Stimulated activated CD4-positive, alpha-beta T cell treated with anti-CD3 and anti-CD28 coated beads, Interleukin-2, amount 100 ng/mL, for 24 hours (primary cell): Measurements from ENCODE around the gene LDLR.
"Not testable (repeated sequence)": the region's sequence is repeated elsewhere in the genome, so short reads cannot be mapped to it uniquely, and the experiment has no call there.

Experiments
- DNase-seq, 2 donors: peaks; one replicate each; pipeline ENCODE4 v3.0.0-alpha.2; 2020

Gene LDLR

DNA sequence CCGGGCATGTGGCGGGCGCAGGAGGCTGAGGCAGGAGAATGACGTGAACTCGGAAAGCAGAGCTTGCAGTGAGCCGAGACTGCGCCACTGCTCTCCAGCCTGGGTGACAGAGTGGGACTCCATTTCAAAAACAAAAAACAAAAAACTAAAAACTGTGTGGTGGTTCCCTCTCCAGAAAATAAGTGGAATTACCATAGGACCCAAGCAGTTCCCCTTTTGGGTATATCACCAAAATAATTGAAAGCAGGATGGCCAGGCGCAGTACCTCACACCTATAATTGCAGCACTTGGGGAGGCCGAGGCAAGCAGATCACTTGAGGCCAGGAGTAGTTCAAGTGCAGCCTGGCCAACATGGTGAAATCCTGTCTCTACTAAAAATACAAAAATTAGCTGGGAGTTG, 15.7 kb upstream of the LDLR start:
- no peak for DNase-seq

DNA sequence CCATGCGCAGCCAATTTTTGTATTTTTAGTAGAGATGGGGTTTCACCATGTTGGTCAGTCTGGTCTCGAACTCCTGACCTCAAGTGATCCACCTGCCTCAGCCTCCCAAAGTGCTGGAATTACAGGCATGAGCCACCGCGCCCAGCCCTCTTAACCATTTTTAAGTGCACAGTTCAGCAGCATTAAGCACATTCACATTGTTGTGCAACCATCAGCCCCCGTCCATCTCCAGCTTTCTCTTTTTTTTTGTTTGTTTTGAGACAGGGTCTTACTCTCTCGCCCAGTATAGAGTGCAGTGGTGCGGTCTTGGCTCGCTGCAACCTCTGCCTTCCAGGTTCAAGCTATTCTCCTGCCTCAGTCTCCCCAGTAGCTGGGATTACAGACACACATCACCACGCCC, 12.5 kb upstream of the LDLR start:
- DNase-seq = not testable (repeated sequence)

DNA sequence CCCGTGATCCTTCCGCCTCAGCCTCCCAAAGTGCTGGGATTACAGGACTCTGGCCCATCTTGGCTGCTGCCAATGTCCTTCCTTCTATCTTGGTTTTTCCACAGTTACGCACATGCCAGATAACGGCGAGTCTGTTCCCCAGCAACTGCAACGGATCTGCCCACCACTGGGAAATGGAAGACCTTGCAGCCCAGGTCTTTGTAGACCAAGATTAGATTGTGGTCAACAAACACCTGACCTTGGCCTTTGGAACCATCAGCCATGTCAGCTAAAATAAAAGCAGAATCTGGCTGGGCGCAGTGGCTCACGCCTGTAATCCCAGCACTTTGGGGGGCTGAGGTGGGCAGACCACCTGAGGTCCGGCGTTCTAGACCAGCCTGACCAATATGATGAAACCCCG, 10.4 kb upstream of the LDLR start:
- no peak for DNase-seq

DNA sequence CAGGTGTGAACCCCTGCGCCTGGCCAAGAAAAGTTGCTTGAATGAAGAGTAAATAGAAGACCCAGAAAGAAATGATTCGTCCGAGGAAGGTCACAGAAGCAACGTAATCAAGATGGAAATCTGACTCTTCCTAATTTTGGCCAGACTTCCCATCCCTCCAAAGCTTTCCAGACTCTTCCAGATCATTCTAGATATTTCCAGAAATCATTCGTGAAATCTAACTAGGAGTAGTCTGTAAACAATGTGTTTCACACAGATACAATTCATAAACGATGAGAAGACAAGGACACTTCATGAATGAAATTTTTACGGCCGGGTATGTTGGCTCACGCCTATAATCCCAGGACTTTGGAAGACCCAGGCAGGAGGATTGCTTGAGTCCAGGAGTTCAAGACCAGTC, 9.3 kb upstream of the LDLR start:
- DNase-seq = no peak

DNA sequence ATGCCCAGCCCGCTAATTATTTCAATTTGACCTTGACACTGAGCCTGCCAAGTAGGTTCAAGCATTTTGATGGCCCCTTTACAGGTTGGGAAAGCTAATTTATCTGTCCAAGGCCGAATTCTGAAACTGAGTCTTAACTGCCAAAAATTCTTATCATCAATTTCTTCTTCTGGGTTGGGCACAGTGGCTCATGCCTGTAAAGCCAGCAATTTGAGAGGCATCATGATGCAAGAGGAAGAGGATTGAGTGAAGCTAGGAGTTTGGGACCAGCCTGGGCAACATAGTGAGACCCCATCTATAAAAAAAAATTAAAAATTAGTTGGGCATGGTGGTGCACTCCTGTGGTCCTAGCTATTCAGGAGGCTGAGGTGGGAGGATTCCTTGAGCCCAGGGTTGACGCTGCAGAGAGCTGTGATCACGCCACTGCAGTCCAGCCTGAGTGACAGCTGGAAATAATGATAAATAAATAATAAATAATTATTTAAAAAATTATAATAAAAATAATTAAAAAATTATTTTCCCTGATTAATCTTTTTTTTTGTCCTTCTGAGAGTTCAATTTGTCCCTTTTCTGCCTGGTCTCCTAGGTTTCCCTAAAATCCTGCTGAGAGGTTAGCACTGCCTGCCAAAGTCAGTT, 1.3 kb upstream of the LDLR start:
- no peak for DNase-seq

DNA sequence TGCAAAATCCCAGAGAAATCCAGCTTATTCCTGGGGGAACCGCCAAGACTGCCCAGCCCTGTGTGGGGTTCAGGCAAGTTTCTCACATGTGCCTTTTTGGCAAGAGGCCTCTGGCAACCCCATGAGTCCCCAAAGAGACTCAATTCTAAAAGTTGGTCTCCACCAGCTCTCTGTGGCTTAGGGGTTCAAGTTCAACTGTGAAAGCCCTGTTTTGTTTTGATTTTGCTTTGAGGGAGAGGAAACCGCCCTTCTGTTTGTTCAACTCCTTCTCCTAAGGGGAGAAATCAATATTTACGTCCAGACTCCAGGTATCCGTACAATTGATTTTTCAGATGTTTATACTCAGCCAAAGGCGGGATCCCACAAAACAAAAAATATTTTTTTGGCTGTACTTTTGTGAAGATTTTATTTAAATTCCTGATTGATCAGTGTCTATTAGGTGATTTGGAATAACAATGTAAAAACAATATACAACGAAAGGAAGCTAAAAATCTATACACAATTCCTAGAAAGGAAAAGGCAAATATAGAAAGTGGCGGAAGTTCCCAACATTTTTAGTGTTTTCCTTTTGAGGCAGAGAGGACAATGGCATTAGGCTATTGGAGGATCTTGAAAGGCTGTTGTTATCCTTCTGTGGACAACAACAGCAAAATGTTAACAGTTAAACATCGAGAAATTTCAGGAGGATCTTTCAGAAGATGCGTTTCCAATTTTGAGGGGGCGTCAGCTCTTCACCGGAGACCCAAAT, 583 bp upstream of the LDLR start:
- no peak for DNase-seq

DNA sequence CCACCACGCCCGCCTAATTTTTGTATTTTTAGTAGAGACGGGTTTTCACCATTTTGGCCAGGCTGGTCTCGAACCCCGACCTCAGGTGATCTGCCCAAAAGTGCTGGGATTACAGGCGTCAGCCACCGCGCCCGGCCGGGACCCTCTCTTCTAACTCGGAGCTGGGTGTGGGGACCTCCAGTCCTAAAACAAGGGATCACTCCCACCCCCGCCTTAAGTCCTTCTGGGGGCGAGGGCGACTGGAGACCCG, 676 bp downstream of the LDLR start:
- peak in 1 of 2 donors; percentile 63 for DNase-seq

DNA sequence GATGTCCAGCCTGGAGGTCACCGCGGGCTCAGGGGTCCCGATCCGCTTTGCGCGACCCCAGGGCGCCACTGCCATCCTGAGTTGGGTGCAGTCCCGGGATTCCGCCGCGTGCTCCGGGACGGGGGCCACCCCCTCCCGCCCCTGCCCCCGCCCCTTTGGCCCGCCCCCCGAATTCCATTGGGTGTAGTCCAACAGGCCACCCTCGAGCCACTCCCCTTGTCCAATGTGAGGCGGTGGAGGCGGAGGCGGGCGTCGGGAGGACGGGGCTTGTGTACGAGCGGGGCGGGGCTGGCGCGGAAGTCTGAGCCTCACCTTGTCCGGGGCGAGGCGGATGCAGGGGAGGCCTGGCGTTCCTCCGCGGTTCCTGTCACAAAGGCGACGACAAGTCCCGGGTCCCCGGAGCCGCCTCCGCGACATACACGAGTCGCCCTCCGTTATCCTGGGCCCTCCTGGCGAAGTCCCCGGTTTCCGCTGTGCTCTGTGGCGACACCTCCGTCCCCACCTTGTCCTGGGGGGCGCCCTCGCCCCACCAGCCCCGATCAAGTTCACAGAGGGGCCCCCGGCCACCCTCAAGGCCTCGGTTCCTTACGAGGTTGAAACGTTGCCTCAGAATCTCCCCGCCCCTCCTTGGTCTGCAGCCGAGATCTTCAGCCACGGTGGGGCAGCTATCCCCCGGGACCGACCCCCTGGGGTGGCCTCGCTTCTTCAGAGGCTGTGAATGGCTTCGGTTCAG, 1.2 kb downstream of the LDLR start:
- DNase-seq = peak; percentile 98

DNA sequence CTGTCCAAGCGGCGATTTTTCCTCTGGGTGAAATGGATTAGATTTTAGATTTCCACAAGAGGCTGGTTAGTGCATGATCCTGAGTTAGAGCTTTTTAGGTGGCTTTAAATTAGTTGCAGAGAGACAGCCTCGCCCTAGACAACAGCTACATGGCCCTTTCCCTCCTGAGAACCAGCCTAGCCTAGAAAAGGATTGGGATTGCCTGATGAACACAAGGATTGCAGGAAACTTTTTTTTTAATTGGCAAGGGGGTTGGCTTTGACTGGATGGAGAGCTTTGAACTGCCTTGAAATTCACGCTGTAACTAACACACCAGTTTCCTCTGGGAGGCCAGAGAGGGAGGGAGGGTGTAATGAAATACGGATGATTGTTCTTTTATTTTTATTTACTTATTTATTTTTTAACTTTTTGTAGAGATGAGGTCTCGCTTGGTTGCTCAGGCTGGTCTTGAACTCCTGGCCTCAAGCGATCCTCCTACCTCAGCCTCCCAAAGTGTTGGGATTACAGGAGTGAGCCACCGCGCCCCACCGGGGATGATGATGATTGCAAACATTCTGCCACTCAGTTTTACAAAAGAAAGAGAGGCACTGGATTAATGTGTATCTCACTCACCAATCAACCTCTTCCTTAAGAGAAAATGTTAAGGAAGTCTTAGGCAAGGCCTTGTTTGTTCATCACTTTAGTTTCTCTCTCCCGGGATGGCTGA, 1.9 kb downstream of the LDLR start:
- no peak for DNase-seq

DNA sequence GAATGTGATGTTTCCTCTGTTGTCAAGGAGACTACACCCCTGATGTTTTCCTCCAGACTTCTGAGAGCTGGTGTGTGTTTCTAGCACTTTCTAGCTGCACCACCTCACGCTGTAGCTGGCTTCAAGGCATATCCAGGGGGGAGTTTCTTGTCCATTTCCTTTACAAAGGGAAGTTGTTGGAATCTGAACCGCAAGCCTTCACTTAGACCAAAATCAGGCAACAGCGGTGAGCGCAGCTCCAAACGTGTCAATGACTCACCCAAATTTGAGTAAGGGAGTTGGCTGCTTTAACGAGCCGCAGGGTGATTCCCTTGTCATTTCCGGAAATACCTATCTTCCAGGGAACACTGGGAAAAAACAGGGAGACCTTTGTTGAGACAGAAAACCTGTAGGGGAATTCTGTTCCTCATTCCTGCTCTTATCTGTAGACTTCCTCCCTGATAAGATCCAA, 2.5 kb downstream of the LDLR start:
- DNase-seq = peak; percentile 48 to 57

DNA sequence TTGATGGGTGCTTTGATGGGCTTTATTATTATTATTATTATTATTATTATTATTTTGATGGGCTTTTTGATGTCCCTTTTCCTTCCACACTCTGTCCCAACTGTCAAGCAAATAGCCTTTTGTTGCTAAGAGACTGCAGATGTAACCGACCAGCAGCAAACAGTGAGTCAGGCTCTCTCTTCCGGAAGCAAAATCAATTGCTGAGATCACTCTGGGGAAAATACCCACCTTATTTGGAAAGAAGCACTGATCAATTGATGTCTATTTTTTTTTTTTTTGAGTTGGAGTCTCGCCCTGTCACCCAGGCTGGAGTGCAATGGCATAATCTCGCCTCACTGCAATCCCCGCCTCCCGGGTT, 2.9 kb downstream of the LDLR start:
- DNase-seq = peak; percentile 26 to 43

DNA sequence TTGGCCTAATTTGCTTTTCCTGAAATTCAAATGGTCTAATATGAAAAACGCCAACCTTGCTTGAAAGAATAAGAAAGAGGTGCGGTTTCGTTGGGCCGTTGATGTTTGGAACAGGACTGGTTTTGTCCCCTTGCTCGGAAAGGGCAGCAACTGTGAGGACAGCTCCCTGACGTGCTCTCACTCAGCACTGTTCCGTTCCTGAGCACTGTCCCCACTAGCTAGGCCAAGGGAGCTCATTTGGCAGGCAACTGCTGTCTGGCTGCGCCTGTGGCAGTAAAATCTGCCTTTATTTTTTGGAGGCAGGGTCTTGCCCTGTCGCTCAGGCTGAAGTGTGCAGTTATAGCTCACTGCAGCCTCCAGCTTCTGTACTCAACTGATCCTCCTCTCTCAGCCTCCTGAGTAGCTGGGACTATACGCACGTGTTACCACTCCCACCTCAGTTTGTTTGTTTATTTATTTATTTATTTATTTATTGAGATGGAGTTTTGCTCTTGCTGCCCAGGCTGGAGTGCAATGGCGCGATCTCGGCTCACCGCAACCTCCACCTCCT, 4.5 kb downstream of the LDLR start:
- no peak for DNase-seq

DNA sequence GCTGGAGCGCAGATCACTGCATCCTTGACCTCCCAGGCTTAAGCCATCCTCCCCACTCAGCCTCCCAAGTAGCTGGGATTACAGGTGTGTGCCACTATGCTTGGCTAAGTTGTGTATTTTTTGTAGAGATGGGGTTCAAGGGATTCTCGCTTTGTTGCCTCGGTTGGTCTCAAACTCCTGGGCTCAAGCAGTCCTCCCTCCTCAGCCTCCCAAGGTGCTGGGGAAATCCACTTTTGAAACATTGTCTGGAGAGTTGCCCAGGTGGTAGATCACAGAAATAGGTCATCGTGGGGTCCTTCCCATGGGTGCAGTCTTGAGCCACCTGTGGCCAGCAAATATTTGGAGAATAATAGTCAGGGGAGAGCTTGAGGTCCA, 5.2 kb downstream of the LDLR start:
- no peak for DNase-seq

DNA sequence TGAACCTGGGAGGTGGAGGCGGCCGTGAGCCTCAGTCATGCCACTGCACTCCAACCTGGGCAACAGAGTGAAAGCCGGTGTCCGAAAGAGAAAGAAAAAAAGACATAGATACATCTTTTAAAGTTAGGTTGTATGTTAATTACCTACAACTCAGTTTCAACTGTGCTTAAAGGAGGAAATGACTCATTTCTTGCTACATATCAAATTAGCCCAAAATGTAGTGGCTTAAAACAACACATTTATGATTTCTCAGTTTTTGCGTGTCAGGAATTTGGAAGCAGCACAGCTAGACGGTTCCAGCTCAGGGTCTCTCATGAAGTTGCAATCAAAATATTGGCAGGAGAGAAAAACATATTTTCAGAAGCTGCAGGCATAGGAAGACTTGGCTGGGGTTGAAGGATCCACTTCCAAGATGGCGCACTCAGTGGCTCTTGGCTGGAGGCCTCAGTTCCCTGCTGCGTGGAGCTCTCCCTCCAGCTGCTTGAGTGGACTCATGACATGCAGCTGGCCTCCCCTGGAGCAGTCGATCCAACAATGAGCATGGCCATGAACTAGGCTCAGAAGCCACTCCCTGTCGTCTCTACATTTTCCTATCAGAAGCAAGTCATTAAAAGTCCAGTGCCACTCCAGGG, 7.1 kb downstream of the LDLR start:
- peak; percentile 30 to 39 for DNase-seq

DNA sequence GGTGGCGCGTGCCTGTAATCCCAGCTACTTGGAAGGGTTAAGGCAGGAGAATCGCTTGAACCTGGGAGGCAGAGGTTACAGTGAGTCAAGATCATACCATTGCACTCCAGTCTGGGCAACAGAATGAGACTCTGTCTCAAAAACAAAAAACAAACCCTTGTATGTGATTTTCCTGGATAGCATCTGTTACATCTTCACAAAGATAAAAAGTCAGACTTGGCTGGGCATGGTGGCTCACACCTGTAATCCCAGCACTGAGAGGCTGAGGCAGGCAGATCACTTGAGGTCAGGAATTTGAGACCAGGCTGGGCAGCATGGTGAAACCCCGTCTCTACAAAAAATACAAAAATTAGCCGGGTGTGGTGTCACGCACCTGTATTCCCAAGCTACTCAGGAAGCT, 8.1 kb downstream of the LDLR start:
- DNase-seq = not testable (repeated sequence)

DNA sequence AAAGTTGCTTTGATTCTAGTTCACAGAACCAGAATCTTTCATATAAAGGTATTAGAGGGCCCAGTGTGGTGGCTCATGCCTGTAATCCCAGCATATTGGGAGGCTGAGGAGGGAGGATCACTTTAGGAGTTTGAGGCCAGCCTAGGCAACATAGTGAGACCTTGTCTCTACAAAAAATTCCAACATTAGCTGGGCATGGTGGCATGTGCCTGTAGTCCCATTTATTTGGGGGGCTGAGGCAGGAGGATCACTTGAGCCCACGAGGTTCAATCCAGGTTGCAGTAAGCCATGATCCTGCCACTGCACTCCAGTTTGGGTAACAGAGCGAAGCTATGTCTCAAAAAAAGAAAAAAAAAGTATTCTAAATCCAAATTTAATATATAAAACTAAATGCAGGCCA, 9.1 kb downstream of the LDLR start:
- DNase-seq = no peak

DNA sequence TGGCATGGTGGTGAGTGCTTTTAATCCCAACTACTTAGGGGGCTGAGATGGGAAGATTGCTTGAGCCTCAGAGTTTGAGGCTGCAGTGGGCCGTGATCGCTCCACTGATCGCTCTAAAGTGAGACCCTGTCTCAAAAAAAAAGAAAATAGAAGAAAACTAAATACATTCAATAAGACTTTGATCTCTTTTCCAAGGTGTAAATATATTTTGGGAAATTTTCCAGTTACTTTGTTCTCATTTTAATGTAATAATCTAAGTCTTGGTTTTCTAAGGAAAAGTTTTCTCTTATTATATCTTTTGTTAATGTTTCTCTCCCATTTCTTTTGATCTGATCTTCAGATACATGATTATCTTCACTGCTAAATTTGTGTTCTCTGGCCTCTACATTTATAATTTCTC, 9.6 kb downstream of the LDLR start:
- no peak for DNase-seq

DNA sequence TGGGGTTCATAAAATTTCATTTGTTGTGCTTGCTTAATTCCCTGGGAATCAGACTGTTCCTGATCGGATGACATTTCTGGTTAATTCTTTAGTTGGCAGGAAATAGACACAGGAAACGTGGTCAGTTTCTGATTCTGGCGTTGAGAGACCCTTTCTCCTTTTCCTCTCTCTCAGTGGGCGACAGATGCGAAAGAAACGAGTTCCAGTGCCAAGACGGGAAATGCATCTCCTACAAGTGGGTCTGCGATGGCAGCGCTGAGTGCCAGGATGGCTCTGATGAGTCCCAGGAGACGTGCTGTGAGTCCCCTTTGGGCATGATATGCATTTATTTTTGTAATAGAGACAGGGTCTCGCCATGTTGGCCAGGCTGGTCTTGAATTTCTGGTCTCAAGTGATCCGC, 10.8 kb downstream of the LDLR start:
- no peak for DNase-seq

DNA sequence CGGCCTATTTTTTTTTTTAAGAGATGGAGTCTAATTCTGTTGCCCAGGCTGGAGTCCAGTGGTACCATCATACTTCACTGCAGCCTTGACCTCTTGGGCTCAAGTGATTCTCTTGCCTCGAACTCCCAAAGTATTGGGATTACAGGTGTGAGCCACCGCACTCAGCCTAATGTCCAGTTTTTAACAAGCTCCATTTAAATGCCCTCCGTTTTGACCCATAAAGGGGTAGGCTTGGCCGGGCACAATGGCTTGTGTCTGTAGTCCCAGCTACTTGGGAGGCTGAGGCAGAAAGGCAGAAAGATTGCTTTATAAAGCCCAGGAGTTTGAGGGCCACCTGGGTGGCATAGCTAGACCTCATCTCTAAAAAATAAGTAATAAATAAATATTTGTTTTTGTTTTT, 11.8 kb downstream of the LDLR start:
- no peak for DNase-seq

DNA sequence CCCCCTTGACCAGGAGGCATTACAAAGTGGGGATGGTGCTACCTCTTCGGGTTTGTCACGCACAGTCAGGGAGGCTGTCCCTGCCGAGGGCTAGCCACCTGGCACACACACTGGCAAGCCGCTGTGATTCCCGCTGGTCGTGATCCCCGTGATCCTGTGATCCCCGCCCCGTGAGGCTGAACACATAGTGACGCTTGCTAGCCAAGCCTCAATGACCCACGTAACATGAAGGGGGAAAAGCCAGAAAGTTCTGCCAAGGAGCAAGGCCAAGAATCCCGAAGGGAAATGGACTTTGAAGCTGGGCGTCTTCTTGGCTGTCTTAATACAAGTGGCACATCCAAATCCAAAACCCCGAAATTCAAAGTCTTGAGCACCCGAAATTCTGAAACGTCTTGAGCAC, 13.7 kb downstream of the LDLR start:
- no peak for DNase-seq

DNA sequence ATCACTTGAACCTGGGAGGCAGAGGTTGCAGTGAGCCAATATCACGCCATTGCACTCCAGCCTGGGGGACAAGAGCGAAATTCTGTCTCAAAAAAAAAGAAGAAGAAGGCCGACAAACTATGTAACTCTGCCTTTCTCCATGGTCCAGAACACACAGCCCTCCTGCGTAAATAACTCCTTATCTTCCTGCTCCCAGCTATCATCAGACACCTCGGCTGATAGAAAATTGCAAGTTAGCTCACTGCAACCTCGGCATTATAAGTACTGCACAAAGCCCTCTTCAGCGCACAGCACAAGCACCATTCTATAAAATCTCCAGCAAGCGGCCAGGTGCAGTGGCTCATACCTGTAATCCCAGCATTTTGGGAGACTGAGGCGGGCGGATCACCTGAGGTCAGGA, 14.4 kb downstream of the LDLR start:
- DNase-seq = not testable (repeated sequence)

DNA sequence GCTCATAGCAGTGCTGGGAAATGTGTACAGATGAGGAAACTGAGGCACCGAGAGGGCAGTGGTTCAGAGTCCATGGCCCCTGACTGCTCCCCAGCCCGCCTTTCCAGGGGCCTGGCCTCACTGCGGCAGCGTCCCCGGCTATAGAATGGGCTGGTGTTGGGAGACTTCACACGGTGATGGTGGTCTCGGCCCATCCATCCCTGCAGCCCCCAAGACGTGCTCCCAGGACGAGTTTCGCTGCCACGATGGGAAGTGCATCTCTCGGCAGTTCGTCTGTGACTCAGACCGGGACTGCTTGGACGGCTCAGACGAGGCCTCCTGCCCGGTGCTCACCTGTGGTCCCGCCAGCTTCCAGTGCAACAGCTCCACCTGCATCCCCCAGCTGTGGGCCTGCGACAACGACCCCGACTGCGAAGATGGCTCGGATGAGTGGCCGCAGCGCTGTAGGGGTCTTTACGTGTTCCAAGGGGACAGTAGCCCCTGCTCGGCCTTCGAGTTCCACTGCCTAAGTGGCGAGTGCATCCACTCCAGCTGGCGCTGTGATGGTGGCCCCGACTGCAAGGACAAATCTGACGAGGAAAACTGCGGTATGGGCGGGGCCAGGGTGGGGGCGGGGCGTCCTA, 15.9 kb downstream of the LDLR start:
- no peak for DNase-seq

DNA sequence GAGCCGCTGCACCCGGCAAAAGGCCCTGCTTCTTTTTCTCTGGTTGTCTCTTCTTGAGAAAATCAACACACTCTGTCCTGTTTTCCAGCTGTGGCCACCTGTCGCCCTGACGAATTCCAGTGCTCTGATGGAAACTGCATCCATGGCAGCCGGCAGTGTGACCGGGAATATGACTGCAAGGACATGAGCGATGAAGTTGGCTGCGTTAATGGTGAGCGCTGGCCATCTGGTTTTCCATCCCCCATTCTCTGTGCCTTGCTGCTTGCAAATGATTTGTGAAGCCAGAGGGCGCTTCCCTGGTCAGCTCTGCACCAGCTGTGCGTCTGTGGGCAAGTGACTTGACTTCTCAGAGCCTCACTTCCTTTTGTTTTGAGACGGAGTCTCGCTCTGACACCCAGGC, 17.2 kb downstream of the LDLR start:
- no peak for DNase-seq
